ENCODE measurements around the gene GATD1.
A peak's percentile ranks its signal among the peaks of the same experiment; 100 is the strongest.
"Not testable (repeated sequence)": the region's sequence is repeated elsewhere in the genome, so short reads cannot be mapped to it uniquely, and the experiment has no call there.

GATD1 gene

GRCh38 chr11:745428-745827 is 31.9 kb downstream of the GATD1 start:
- Histone ChIP-seq H3K4me1 (ENCODE audit: control insufficient read depth in 1 of 2, insufficient read depth in 2 of 2, low read length in 2 of 2) (peaks cover 22 to 27% of the 10 kb centered on the region in 2 donors), H3K9ac (ENCODE audit: low read depth in 1 of 2, low read length in 2 of 2) (no peak overlapping the region), H3K27me3 (ENCODE audit: control insufficient read depth in 1 of 2, insufficient read depth in 2 of 2, low read length in 2 of 2) (no peaks in the 10 kb centered on the region), H3K36me3 (ENCODE audit: control insufficient read depth in 1 of 2, insufficient read depth in 2 of 2, low read length in 2 of 2) (no peaks in the 10 kb centered on the region), H3K4me3 (ENCODE audit: low read depth in 1 of 2, low read length in 2 of 2) (no peak overlapping the region), H3K27ac (ENCODE audit: low read depth, low read length) (no peak overlapping the region), H3K9me3 (ENCODE audit: control insufficient read depth in 1 of 2, low read length in 2 of 2) (no peaks in the 10 kb centered on the region)

DNA sequence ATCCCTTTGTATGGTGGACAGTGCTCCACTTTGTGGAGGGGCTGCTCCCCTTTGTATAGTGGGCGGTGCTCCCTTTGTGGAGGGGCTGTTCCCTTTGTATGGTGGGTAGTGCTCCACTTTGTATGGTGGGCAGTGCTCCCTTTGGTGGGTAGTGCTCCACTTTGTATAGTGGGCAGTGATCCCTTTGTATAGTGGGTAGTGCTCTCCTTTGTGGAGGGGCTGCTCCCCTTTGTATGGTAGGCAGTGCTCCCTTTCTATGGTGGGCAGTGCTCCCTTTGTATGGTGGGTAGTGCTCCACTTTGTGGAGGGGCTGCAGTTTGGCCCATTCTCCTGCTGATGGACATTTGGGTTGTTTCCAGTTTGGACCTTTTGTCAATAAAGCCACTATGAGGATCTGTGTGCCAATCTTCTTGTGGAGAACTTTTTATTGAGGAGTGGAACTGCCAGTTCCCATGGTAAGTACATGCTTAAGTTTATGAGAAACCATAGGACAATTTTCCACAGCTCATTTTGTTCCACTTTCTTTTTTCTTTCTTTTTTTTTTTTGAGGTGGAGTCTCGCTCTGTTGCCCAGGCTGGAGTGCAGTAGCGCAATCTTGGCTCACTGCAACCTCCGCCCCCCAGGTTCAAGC is 34.6 kb downstream of the GATD1 start:
- no peak overlapping the region for H3K9ac ChIP-seq (ENCODE audit: low read depth in 1 of 2, low read length in 2 of 2)
- no peaks in the 10 kb centered on the region for H3K9me3 ChIP-seq (ENCODE audit: control insufficient read depth in 1 of 2, low read length in 2 of 2)

DNA sequence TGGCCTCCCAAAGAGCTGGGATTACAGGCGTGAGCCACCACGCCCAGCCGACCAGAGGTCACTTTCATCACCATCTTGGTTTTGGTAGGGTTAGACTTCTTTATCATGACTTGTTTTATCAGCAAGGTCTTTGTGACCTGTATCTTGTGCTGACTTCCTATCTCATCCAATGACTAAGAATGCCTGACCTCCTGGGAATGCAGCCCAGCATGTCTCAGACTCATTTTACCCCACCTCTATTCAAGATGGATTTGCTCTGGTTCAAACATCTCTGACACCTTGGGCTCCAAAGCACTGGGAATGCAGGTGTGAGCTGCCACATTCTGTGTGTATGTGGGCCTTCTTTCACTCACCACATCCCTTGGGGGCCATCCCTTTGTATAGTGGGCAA is 35.1 kb downstream of the GATD1 start:
- no peak overlapping the region for H3K4me3 ChIP-seq (ENCODE audit: low read depth in 1 of 2, low read length in 2 of 2)
- H3K9ac ChIP-seq (ENCODE audit: low read depth in 1 of 2, low read length in 2 of 2), result no peak overlapping the region
- peaks cover 5 to 6% of the 10 kb centered on the region in 2 donors for H3K4me1 ChIP-seq (ENCODE audit: control insufficient read depth in 1 of 2, insufficient read depth in 2 of 2, low read length in 2 of 2)
- H3K9me3 ChIP-seq (ENCODE audit: control insufficient read depth in 1 of 2, low read length in 2 of 2), result no peaks in the 10 kb centered on the region
- H3K36me3 ChIP-seq (ENCODE audit: control insufficient read depth in 1 of 2, insufficient read depth in 2 of 2, low read length in 2 of 2), result no peaks in the 10 kb centered on the region
- no peak overlapping the region for H3K27ac ChIP-seq (ENCODE audit: low read depth, low read length)
- H3K27me3 ChIP-seq (ENCODE audit: control insufficient read depth in 1 of 2, insufficient read depth in 2 of 2, low read length in 2 of 2), result no peaks in the 10 kb centered on the region

More for the DNA sequence above, 34.6 kb downstream of the GATD1 start:
- no peak overlapping the region for H3K27ac ChIP-seq (ENCODE audit: low read depth, low read length)
- H3K36me3 ChIP-seq (ENCODE audit: control insufficient read depth in 1 of 2, insufficient read depth in 2 of 2, low read length in 2 of 2), result no peaks in the 10 kb centered on the region
- H3K4me1 ChIP-seq (ENCODE audit: control insufficient read depth in 1 of 2, insufficient read depth in 2 of 2, low read length in 2 of 2), result peaks cover 5 to 6% of the 10 kb centered on the region in 2 donors
- no peak overlapping the region for H3K4me3 ChIP-seq (ENCODE audit: low read depth in 1 of 2, low read length in 2 of 2)
- H3K27me3 ChIP-seq (ENCODE audit: control insufficient read depth in 1 of 2, insufficient read depth in 2 of 2, low read length in 2 of 2), result no peaks in the 10 kb centered on the region

DNA sequence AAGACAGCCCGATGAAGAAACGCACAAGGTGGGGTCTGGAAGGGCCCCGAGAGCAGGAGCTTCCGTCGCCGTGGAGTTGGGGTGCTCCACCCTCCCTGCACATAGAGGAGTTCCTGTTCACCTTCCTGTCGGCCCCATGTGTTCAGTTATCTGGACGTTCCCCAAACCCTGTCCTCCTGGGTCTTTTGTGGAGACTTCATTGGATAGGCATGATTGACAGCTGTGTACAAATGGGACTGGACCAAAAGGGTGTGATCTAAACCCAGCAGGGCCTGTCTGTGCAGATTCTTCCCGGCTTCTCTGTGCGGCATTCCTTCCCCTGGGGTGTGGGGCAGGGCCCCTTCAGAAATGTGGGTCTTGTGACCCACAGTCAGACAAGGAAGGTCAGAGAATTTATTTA is 39.4 kb downstream of the GATD1 start:
- H3K9me3 ChIP-seq (ENCODE audit: control insufficient read depth in 1 of 2, low read length in 2 of 2); H3K4me3 ChIP-seq (ENCODE audit: low read depth in 1 of 2, low read length in 2 of 2); H3K27ac ChIP-seq (ENCODE audit: low read depth, low read length); H3K27me3 ChIP-seq (ENCODE audit: control insufficient read depth in 1 of 2, insufficient read depth in 2 of 2, low read length in 2 of 2); H3K9ac ChIP-seq (ENCODE audit: low read depth in 1 of 2, low read length in 2 of 2); H3K36me3 ChIP-seq (ENCODE audit: control insufficient read depth in 1 of 2, insufficient read depth in 2 of 2, low read length in 2 of 2); H3K4me1 ChIP-seq (ENCODE audit: control insufficient read depth in 1 of 2, insufficient read depth in 2 of 2, low read length in 2 of 2): not testable (repeated sequence)

- Histone ChIP-seq H3K36me3 (ENCODE audit: control insufficient read depth in 1 of 2, insufficient read depth in 2 of 2, low read length in 2 of 2) (no peaks in the 10 kb centered on the region), H3K27ac (ENCODE audit: low read depth, low read length) (no peak overlapping the region), H3K27me3 (ENCODE audit: control insufficient read depth in 1 of 2, insufficient read depth in 2 of 2, low read length in 2 of 2) (no peaks in the 10 kb centered on the region), H3K9me3 (ENCODE audit: control insufficient read depth in 1 of 2, low read length in 2 of 2) (no peaks in the 10 kb centered on the region), H3K9ac (ENCODE audit: low read depth in 1 of 2, low read length in 2 of 2) (no peak overlapping the region), H3K4me1 (ENCODE audit: control insufficient read depth in 1 of 2, insufficient read depth in 2 of 2, low read length in 2 of 2) (peaks cover 0 to 3% of the 10 kb centered on the region in 2 donors), H3K4me3 (ENCODE audit: low read depth in 1 of 2, low read length in 2 of 2) (no peak overlapping the region)
Observed at GRCh38 chr11:737366-737765, 39.9 kb downstream of the GATD1 start.

DNA sequence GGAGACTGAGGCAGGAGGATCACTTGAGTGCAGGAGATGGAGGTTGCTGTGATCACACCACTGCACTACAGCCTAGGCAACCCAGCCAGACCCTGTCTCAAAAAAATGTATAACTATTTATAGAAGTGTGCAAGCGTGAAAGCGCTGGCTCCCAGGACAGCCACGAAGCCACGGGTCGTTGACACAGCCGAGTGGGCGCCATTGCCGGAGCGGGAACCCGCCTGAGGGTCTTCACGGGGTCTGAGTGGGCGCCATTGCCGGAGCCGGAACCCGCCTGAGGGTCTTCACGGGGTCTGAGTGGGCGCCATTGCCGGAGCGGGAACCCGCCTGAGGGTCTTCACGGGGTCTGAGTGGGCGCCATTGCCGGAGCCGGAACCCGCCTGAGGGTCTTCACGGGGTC is 42.7 kb downstream of the GATD1 start:
- H3K27me3 ChIP-seq (ENCODE audit: control insufficient read depth in 1 of 2, insufficient read depth in 2 of 2, low read length in 2 of 2); H3K4me1 ChIP-seq (ENCODE audit: control insufficient read depth in 1 of 2, insufficient read depth in 2 of 2, low read length in 2 of 2); H3K9me3 ChIP-seq (ENCODE audit: control insufficient read depth in 1 of 2, low read length in 2 of 2); H3K27ac ChIP-seq (ENCODE audit: low read depth, low read length); H3K9ac ChIP-seq (ENCODE audit: low read depth in 1 of 2, low read length in 2 of 2); H3K4me3 ChIP-seq (ENCODE audit: low read depth in 1 of 2, low read length in 2 of 2); H3K36me3 ChIP-seq (ENCODE audit: control insufficient read depth in 1 of 2, insufficient read depth in 2 of 2, low read length in 2 of 2): not testable (repeated sequence)

DNA sequence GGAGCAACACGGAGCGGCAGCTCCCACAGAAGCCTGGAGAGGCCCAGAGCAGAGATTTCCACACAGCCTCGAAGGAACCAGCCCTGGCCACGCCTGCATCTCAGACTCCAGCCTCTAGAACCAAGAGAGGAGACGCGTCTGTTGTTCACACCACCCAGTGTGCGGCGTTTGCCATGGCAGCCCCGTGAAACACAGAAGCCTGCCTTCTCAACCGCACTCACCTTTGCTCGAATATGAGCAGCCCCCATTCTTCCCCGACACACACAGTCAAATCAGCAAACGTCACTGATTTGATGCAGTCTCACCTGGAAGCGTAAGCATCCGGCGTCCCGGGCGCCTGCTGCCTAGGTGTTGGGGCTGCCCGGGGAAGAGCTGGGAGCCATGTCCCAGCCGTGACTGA is 44.2 kb downstream of the GATD1 start:
- H3K9ac ChIP-seq (ENCODE audit: low read depth in 1 of 2, low read length in 2 of 2), result no peak overlapping the region
- H3K4me3 ChIP-seq (ENCODE audit: low read depth in 1 of 2, low read length in 2 of 2), result no peak overlapping the region
- no peaks in the 10 kb centered on the region for H3K27me3 ChIP-seq (ENCODE audit: control insufficient read depth in 1 of 2, insufficient read depth in 2 of 2, low read length in 2 of 2)
- H3K9me3 ChIP-seq (ENCODE audit: control insufficient read depth in 1 of 2, low read length in 2 of 2), result no peaks in the 10 kb centered on the region
- H3K36me3 ChIP-seq (ENCODE audit: control insufficient read depth in 1 of 2, insufficient read depth in 2 of 2, low read length in 2 of 2), result no peaks in the 10 kb centered on the region
- peaks cover 0 to 2% of the 10 kb centered on the region in 2 donors for H3K4me1 ChIP-seq (ENCODE audit: control insufficient read depth in 1 of 2, insufficient read depth in 2 of 2, low read length in 2 of 2)
- H3K27ac ChIP-seq (ENCODE audit: low read depth, low read length), result no peak overlapping the region

GRCh38 chr11:729492-730074 is 47.7 kb downstream of the GATD1 start:
- Histone ChIP-seq H3K4me3 (ENCODE audit: low read depth in 1 of 2, low read length in 2 of 2) (no peak overlapping the region), H3K9ac (ENCODE audit: low read depth in 1 of 2, low read length in 2 of 2) (peak overlapping the region in 1 of 2 donors; percentile 10), H3K27me3 (ENCODE audit: control insufficient read depth in 1 of 2, insufficient read depth in 2 of 2, low read length in 2 of 2) (no peaks in the 10 kb centered on the region), H3K4me1 (ENCODE audit: control insufficient read depth in 1 of 2, insufficient read depth in 2 of 2, low read length in 2 of 2) (peaks cover 21 to 28% of the 10 kb centered on the region in 2 donors), H3K9me3 (ENCODE audit: control insufficient read depth in 1 of 2, low read length in 2 of 2) (no peaks in the 10 kb centered on the region), H3K27ac (ENCODE audit: low read depth, low read length) (no peak overlapping the region), H3K36me3 (ENCODE audit: control insufficient read depth in 1 of 2, insufficient read depth in 2 of 2, low read length in 2 of 2) (peaks cover 0 to 2% of the 10 kb centered on the region in 2 donors)

DNA sequence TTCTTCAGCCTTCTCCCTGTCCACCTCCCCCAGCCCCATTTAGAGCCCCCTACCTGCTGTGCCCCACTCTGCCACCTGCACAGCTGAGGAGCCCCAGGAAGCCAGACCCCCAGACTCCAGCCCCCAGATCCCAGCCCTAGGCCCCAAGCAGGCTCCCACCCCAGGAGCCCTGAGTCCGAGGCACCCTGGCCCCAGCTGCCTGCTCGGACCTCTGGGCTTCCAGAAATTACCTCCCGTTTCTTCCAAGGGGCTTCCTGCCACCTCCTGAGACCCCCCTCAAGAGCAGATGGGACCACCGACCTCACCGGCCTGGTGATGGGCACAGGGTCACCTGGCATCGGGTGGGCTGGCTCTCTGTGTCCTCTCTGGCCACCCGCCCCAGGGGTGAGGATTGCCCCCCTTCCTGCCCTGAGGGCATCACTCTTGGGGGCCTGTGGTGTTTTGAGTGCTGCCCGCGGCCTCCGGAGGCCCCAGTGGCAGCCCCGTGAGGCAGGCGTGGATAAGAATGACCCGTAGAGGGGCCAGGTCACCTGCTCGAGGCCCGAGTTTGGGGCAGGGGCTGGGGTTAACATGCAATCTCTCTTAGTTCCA is 48.3 kb downstream of the GATD1 start:
- no peaks in the 10 kb centered on the region for H3K27me3 ChIP-seq (ENCODE audit: control insufficient read depth in 1 of 2, insufficient read depth in 2 of 2, low read length in 2 of 2)
- peak overlapping the region in 1 of 2 donors; percentile 10 for H3K9ac ChIP-seq (ENCODE audit: low read depth in 1 of 2, low read length in 2 of 2)

GRCh38 chr11:727859-728748 is 49.2 kb downstream of the GATD1 start:
- no peak overlapping the region for H3K27ac ChIP-seq (ENCODE audit: low read depth, low read length)
- no peaks in the 10 kb centered on the region for H3K27me3 ChIP-seq (ENCODE audit: control insufficient read depth in 1 of 2, insufficient read depth in 2 of 2, low read length in 2 of 2)
- H3K4me1 ChIP-seq (ENCODE audit: control insufficient read depth in 1 of 2, insufficient read depth in 2 of 2, low read length in 2 of 2), result peaks cover 22 to 32% of the 10 kb centered on the region in 2 donors
- H3K4me3 ChIP-seq (ENCODE audit: low read depth in 1 of 2, low read length in 2 of 2), result no peak overlapping the region
- no peaks in the 10 kb centered on the region for H3K9me3 ChIP-seq (ENCODE audit: control insufficient read depth in 1 of 2, low read length in 2 of 2)
- H3K9ac ChIP-seq (ENCODE audit: low read depth in 1 of 2, low read length in 2 of 2), result peak overlapping the region in 1 of 2 donors; percentile 10
- peaks cover 0 to 12% of the 10 kb centered on the region in 2 donors for H3K36me3 ChIP-seq (ENCODE audit: control insufficient read depth in 1 of 2, insufficient read depth in 2 of 2, low read length in 2 of 2)

More for the DNA sequence above, 48.3 kb downstream of the GATD1 start:
- Histone ChIP-seq H3K27ac (ENCODE audit: low read depth, low read length) (no peak overlapping the region), H3K36me3 (ENCODE audit: control insufficient read depth in 1 of 2, insufficient read depth in 2 of 2, low read length in 2 of 2) (peaks cover 0 to 7% of the 10 kb centered on the region in 2 donors), H3K9me3 (ENCODE audit: control insufficient read depth in 1 of 2, low read length in 2 of 2) (no peaks in the 10 kb centered on the region), H3K4me3 (ENCODE audit: low read depth in 1 of 2, low read length in 2 of 2) (no peak overlapping the region), H3K4me1 (ENCODE audit: control insufficient read depth in 1 of 2, insufficient read depth in 2 of 2, low read length in 2 of 2) (peaks cover 22 to 32% of the 10 kb centered on the region in 2 donors)

All from duodenal mucosa (tissue), 2 donors.